OCI-M2 (cell line): Measurements from ENCODE around the gene IRAK2.
"Not testable (repeated sequence)": the region's sequence is repeated elsewhere in the genome, so short reads cannot be mapped to it uniquely, and the experiment has no call there.

Source experiments
- DNase-seq: peaks from one replicate; lab custom pipeline; 2025; ENCODE audit not compliant: unreplicated experiment; lab: John Stamatoyannopoulos, UW

Gene IRAK2

DNA sequence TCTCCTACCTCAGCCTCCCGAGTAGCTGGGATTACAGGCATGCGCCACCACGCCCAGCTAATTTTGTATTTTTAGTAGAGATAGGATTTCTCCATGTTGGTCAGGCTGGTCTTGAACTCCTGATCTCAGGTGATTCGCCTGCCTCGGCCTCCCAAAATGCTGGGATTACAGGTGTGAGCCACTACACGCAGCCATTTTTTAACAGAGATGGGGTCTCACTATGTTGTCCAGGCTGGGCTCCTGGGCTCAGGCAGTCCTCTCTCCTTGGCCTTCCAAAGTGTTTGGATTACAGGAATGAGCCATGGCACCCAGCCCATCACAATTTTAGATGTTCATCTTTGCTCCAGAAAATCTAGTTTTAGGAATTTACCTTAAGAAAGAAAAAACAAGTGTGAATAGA is 6.2 kb upstream of the IRAK2 start:
- DNase-seq = not testable (repeated sequence)

DNA sequence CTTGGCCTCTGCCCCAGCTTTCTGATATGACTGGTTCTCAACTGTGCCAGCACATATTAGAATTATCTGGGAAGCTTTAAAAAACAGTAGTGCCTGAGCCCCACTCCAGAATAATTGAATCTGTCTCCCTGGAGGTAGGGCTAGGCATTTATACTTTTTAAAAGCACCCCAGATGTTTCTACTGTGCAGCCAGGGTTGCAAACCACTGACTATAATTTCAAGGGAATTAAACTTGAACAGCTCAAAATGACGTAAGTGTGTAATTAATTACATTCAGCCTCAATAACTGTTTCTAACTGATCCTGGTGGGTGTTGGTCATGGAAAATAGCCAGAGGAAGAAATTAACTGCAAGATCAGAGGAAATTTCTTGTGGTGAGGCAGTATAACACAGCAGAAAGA is 4.4 kb upstream of the IRAK2 start:
- no peak for DNase-seq

DNA sequence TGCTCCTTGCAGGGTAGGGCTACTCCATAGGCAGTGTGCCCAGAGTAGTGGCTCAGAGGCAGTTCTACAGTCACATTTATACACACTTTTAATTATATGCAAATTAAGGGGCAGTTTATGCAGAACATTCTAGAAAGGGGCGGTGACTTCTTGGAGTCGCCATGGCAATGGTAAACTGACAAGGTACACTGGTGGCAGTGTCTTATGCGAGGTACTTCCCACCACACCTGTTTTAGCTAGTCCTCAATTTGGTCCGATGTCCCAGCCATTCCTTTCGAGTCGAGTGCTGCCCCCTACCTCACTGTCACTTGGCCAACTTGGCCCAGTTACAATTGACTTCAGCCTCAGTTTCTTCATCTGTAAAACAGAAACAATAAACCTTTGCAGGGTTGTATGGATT is 3.8 kb upstream of the IRAK2 start:
- no peak for DNase-seq

DNA sequence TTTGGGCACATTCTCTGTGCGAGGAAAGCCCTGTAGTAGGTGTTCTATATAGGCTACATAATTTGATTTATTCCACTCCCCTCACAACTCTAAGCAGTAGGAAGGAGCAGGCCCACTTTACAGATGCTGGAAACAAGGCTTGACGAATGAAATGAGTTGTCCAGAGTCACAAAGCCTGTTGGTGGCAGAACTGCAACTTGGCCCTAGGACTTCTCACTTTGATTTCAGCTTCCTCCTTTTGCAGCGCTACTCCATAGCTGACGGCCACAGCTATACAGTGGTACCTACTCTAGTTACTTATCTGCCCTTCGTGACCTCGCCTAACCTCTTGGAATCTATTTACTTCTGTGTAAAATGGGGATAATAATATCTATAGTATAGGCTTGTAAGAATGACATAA is 2.5 kb upstream of the IRAK2 start:
- no peak for DNase-seq

DNA sequence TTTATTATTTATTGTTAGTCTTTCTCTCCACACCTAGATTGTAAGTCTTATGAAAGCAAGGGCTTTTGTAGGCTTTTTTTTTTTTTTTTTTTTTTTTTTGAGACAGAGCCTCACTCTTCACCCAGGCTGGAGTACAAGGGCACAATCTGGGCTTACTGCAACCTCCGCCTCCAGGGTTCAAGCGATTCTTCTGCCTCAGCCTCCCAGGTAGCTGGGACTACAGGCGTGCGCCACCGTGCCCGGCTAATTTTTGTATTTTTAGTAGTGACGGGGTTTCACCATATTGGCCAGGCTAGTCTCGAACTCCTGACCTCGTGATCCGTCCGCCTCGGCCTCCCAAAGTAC is 546 bp upstream of the IRAK2 start:
- DNase-seq = not testable (repeated sequence)

DNA sequence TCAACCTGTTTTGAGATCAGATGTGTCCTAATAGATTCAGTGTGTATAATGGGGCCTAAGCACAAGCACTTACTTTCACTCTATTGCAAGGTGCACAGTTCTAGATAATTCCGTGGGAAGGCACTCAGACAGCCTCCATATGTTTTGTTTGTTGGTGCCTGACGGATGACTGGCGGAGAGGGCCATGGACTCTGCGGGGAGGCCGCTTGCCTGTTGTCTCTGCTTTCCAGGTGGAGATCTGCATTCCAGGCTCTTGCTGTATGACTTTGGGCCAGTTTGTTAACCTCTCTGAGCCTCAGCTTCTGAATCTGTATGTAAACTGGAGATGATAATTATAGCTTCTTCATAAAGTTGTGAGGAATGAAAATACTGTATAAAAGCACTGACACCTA is 1.5 kb downstream of the IRAK2 start:
- DNase-seq = no peak

DNA sequence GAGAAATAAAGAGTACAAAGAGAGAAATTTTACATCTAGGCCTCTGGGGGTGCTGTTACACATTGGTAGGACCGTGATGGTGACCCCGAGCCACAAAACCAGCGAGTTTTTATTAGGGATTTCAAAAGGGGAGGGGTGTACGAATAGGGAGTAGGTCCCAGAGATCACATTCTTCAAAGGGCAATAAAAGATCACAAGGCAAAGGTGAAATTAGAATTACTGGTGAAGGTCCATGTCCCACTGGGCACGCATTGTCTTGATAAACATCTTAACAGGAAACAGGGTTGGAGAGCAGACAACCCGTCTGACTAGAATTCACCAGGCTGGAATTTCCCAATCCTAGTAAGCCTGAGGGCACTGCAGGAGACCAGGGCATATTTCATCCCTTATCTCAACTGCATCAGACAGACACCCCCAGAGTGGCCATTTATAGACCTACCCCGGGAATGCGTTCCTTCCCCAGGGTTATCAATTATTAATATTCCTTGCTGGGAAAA is 4.3 kb downstream of the IRAK2 start:
- no peak for DNase-seq

DNA sequence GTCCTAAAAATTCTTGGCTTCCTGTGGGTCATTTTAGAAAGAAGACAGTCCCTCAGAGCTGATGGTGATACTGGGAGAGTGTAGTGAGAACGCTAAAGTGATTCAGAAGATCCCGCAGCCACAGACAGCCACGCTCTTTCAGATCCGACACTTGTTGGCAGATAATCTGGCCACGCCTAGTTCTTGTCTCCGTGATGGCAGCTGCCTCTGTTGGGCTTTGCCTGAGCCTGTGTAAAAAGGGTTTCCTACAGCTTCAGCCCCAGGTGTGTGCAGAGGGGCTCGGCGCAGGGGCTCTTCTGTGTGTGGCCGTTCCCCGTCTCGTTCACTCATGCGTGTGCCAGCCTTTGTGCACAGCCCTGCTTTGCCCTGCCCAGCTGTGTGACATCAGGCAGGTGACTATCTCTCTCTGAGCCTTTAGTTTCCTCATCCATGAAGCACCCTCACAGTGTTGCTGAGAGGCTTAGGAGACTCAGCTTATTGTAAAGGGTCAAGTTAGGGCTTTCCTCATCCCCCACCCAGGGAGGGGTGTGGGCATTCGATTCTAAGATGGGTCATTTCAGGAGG is 6.3 kb downstream of the IRAK2 start:
- no peak for DNase-seq

DNA sequence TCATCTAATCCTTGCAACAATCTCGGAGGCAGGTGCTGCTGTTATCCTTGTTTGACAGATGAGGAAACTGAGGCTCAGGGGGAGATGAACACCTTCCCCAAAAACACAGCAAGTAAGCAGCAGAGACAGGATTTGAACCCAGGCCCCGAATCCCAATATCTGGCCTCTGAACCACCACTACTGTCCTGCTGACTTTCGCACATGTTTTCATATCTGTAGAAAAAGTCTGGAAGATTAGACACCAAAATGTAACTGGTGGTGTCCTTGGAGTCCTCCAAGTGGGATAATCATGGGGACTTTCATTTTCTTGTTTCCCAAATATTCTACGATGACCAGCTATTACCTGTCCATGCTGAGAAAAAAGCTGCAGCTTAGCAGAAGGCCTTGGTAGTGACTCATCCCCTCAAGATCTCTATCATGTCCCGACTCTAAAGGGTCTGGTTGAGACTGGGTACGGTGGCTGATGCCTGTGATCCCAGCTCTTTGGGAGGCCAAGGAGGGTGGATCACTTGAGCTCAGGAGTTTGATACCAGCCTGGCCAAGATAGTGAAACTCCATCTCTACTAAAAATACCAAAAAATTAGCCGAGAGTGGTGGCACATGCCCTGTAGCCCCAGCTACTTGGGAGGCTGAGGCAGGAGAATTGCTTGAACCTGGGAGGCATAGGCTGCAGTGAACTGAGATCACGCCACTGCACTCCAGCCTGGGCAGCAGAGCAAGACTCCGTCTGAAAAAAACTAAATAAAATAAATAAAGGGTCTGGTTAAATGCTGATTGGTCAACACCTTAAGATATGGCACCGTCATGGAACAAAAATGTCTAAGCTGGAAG is 8.6 kb downstream of the IRAK2 start:
- no peak for DNase-seq

DNA sequence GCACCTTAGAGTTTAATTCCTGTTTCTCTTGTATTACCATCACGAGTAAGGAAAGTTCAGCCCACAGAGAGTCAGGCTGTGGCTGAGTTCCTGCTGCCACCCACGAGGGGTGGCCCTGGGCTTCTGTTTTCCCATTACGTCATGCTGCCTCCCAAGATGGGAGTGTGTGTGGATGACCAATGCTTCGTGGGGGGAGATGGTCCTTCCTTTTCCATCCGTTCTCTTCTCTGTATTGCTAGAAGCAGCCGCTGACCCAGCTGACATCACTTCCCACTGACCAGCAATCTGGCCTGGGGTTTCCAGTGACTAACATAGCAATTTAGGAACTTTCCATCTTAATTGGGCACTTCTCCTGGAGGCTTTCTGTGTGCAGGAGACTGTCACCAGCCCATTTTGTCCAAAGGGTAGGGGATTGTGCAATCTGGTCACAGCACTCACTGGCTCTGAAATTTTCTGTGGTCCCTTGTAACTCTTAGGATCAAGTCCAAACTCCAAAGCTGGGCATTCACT is 9.3 kb downstream of the IRAK2 start:
- DNase-seq = no peak

DNA sequence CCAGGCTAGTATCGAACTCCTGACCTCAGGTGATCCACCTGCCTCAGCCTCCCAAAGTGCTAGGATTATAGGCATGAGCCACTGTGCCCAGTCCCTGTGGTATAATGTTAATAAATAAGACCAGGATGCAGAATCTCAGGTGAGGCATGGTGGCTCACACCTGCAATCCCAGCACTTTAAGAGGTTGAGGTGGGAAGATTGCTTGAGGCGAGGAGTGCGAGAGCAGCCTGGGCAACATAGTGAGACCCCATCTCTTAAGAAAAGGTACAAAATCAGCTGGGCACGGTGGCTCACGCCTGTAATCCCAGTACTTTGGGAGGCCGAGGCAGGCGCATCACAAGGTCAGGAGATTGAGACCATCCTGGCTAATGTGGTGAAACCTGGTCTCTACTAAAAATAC is 10.6 kb downstream of the IRAK2 start:
- DNase-seq = not testable (repeated sequence)

DNA sequence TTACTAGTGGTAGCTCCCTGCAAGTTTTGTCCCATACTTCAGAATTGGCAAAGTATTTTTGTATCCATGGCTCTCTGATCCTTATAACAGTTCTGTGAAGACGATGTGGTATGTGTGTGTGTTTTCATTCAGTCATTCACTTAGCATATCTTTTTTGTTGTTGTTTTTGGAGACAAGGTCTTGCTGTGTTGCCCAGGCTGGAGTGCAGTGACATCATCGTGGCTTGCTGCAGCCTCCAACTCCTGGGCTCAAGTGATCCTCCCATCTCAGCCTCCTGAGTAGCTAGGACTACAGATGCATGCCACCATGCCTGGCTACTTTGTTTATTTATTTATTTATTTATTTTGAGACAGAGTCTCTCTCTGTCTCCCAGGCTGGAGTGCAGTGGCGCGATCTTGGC is 11.4 kb downstream of the IRAK2 start:
- not testable (repeated sequence) for DNase-seq

DNA sequence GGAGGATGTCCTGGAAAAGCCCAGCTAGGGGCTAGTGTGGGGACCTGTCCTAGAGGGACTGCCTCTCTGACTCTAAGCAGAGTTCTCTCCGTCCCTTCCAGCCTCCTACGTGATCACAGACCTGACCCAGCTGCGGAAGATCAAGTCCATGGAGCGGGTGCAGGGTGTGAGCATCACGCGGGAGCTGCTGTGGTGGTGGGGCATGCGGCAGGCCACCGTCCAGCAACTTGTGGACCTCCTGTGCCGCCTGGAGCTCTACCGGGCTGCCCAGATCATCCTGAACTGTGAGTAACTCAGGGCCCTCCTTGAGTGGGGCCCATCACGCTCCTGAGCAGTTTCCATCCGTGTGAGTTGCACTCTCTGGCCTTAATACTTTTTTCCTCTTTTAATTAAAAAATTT is 13.0 kb downstream of the IRAK2 start:
- DNase-seq = no peak

DNA sequence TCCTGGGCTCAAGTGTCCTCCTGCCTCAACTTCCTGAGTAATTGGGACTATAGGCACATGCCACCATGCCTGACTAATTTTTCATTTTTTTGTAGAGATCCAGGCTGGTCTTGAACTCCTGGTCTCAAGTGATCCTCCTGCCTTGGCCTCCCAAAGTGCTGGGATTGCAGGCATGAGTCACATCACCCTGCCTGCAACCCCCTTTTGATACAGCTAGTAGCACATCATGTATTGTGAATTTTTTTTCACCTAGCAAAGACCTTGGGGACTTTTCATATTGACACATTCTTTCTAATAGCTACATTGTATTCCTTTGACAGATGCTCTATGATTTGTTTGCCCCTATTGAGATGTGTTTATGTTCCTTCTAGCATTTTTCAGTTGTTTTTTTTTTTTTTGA is 14.2 kb downstream of the IRAK2 start:
- DNase-seq = no peak

DNA sequence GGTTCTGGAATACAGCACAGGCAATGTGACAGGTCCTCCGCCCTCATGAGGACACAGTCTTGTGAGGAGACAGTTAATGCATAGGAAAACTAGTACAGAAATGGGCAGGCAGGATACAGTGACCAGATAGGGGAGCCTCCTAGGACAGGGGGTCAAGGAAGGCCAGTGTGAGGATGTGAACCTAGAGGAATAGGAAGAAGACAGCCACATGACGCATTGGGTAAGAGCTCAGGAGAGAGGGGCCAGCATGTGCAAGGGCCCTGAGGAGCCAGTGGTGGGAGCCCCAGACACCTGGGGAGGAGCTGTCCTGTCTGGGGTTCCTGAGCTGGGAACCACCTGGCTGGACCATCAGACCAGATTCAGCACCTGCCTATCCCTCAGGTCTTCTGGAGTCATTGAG is 15.6 kb downstream of the IRAK2 start:
- DNase-seq = no peak

DNA sequence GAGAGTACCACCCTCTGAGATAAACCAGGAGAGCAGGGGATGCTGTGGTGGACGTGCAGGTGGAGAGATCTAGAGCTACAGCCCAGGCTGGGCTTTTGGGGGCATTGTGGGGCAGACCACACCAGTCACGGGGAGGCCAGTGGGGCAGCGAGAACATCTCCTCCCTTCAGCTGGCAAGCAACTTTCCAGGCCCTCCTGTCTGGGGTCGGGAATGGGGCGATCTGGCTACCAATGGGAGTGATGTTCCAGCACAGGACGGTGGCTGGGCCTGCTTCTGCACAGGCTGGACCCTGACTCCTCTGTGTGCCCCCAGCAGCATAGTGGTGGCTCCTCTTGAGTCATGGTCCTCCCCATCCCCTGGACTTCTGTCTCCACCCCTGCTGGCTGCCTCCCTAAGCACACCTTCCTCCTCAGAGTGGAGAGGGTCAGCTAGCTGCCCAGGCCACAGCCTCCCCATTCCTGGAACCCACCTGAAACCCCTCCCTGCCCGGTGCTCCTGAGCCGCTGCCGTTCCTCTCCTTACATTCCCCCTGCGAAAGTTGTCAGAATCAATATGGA is 16.1 kb downstream of the IRAK2 start:
- no peak for DNase-seq

DNA sequence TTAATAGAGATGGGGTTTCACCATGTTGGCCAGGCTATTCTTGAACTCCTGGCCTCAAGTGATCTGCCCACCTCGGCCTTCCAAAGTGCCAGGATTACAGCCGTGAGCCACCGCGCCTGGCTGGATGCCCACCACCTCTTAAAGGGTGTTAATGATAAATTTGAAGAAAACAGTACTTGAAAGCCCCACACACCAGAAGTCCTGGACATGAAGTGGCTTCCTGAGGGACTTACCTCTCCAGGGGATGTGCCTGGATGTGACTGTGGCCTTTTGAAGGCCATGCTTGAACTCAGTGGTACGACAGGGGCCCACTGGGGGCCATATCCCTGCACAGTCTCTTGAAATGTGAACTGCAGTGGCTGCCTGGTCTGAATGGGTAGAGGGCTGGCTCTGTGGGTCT is 18.2 kb downstream of the IRAK2 start:
- no peak for DNase-seq

DNA sequence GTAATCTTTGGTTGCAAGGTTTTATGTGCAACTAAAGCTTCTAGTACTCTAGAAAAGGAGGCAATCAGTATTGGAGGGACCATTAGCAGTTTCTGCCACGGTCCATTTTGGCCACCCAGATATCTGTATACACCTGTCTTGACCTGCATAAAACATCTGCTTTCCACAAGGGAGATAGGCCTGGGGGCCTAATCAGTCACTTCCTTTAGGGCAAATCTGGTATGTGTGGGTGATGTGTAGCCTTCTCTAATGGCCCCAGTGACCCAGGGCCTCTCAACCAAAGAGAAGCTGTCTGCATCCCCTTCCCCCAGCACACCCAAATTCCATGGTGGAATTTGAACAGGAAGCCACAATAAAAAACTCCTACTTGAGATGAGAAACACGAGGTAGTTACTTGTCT is 19.5 kb downstream of the IRAK2 start:
- DNase-seq = no peak

DNA sequence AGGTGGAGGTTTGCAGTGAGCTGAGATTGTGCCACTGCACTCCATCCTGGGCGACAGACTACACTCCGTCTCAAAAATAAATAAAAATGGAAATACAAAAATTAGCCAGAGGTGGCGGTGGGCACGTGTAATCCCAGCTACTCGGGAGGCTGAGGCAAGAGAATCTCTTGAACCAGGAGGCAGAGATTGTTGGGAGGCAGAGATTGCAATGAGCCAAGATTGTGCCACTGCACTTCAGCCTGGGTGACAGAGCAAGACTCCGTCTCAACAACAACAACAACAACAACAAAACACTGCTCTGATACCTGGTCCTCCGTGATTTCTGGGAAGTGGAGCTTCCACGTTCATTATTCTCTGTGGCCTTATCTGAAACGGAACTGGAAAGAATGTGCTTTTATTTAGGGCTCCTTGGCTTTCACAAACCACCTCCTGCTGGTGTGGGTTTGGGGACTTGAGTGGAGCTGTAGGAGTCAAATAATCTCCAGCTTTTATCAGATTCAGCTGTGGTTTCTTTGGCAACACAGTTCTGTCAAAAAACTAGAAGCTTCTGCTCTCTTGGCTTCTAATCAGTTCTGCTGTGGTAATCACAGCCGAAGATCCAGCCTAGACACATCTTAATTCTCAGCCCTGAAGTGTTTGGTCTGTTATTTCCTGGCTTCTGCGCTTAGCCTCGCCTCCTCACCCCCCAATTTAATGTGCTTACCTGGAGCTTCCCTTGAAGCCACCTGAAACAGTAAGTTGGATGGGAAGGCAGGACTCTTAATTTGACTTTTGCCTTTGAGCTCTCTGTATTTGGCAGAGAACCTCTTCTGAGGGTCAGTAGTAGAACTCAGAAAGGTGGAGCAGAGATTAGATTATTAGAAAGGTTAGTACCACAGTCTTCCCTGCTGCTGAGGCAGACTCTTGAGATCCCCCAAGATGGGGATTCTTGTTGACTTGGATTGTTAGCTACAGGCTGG is 21.4 kb downstream of the IRAK2 start:
- no peak for DNase-seq

DNA sequence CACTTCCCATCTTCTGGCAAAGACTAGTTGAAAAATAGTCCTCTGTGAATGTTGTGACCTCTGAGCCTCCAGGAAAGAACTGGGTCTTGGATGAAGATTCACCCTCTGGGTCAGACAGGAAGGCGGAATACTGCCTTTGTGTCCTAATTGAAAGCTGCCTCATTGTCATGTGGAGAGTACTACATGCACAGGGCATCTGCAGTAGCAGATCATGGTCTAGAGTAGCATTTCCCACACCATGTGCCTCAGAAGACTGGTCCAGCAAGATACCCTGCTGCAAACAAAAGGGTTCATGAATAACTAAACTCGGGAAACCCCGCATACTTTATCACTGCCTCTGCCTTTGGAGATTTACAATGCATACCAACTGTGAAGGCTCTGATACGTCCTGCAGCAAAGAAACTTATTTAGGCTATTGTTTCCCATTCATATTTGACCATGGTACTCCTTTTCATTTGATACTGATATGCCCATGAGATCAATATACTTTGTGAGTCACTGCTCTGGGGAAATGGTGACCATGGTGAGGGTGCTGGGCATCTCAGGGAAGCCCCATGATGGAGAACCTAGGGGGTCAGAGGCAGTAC is 22.7 kb downstream of the IRAK2 start:
- DNase-seq = no peak

DNA sequence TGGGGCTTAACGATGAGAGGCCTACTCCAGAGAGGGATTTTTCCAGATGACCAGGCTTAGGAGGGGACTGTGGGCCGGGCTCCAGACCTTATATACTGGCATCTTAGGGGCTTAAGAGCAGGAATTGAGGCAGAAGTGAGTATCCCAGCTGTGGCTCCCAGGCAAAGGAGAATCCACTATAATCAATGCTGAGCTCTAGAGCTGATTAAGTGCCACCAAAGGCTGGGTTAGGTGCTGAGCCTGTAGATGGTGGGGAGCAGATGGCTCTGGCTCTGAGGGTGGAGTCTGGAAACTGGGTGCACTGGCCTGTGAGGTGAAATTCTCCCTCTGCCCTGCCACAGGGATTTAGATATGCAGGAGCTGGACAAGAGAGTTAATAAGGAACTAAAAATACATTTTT is 23.2 kb downstream of the IRAK2 start:
- DNase-seq = no peak
